NCI-H1417 treated with DMSO at 0.1 percent for 48 hours (cell line): ENCODE results near the gene PPP1R1B.

Experiments used
- DNase-seq: peaks from one replicate; lab custom pipeline; 2025; lab: John Stamatoyannopoulos, UW

Gene PPP1R1B

GRCh38 chr17:39600288-39600996, 26.3 kb upstream of the PPP1R1B start:
- DNase-seq: no peak

GRCh38 chr17:39600997-39601597, 25.7 kb upstream of the PPP1R1B start:
- no peak for DNase-seq

- DNase-seq: no peak
Observed at GRCh38 chr17:39601758-39602532, 24.8 kb upstream of the PPP1R1B start.

- DNase-seq: no peak
Observed at GRCh38 chr17:39602533-39603303, 24.0 kb upstream of the PPP1R1B start.

GRCh38 chr17:39603304-39604016, 23.3 kb upstream of the PPP1R1B start:
- DNase-seq: no peak

- no peak for DNase-seq
Observed at GRCh38 chr17:39604911-39605491, 21.8 kb upstream of the PPP1R1B start.

- no peak for DNase-seq
Observed at GRCh38 chr17:39605492-39606433, 21.0 kb upstream of the PPP1R1B start.

- DNase-seq: no peak
Observed at GRCh38 chr17:39606434-39607056, 20.2 kb upstream of the PPP1R1B start.

GRCh38 chr17:39607057-39607850, 19.5 kb upstream of the PPP1R1B start:
- DNase-seq: no peak

GRCh38 chr17:39607851-39608130, 19.0 kb upstream of the PPP1R1B start, which contains the start of gene NEUROD2:
TSS of gene NEUROD2 (minus strand) at chr17:39607920. CDS start at chr17:39606599, 1,321 bp downstream.
- DNase-seq: no peak

- no peak for DNase-seq
Observed at GRCh38 chr17:39608142-39608981, 18.4 kb upstream of the PPP1R1B start.

- DNase-seq: no peak
Observed at GRCh38 chr17:39609416-39610025, 17.2 kb upstream of the PPP1R1B start.

- no peak for DNase-seq
Observed at GRCh38 chr17:39611401-39612112, 15.2 kb upstream of the PPP1R1B start.

- no peak for DNase-seq
Observed at GRCh38 chr17:39612291-39612894, 14.4 kb upstream of the PPP1R1B start.

- no peak for DNase-seq
Observed at GRCh38 chr17:39612935-39613464, 13.8 kb upstream of the PPP1R1B start.

GRCh38 chr17:39614545-39615157, 12.1 kb upstream of the PPP1R1B start:
- no peak for DNase-seq
